NCI-H187 (cell line): ENCODE measurements around the gene SLC35G2.
A peak's percentile ranks its signal among the peaks of the same experiment; 100 is the strongest.
"Not testable (repeated sequence)": the region's sequence is repeated elsewhere in the genome, so short reads cannot be mapped to it uniquely, and the experiment has no call there.

ENCODE experiments used
- DNase-seq, 2 experiments: peaks; one replicate each; lab custom pipeline; 2025; lab: John Stamatoyannopoulos, UW

The SLC35G2 gene

DNA sequence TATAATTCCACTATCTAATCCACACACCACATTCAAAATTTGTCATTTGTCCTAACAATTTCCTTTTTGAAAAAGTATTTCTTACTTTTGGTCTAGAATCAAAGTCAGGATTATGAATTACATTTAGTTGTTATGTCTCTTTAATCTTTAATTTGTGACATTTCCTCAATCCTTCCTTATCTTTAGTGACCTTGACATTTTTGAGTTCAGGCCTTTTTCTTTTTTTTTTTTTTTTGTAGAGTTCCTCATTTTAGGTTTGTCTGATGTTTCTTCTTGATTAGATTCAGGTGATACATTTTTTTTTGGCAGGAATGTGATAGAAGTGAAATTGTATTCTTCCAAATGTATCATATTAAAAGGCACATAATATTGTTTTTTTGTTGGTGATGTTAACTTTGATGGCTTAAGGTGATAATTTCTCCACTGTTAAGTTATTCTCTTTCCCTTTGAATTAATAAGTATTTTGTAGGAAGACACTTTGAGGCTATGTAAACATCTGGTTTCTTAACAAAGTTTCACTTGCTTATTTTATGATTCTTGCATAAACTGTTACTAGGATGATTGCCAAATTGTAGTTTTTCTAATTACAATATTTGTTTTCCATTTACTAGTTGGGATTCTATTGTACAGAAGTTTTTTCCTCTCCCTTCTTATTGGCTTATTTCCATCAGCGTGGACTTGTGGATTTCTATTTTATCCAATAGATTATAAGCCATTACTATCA is 16.3 kb downstream of the SLC35G2 start:
- no peak for DNase-seq

GRCh38 chr3:136835813-136836510 is 17.0 kb downstream of the SLC35G2 start:
- no peak for DNase-seq

DNA sequence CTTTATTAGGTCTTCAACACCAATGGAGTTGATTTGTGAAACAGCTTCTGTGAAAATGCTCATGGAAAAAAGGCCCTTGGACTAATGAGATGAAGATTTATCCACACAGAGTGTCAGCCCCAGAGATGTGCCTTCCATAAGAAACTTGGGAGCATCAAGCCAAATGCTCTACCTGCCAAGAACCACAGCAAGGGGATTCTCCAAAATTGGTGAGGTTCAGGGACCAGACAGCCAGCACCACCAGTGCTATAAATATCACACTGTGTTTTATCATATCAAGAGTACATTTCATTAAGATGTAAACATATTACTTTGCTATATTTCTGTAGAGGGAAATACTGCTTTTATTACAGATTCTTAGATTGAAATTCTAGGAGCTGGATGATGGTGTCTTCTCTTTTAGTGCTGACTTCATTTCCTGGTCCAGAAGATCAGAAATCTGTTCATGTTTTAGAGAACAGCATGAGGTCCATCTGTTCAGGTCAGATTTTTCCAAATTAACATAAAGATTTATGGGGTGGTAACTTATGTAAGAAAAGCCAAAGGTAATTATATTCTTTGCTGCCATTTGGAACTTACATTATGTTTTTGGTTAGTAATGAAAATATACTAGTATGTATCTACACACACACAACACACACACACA is 17.7 kb downstream of the SLC35G2 start:
- no peak for DNase-seq

- DNase-seq, result no peak
Observed at GRCh38 chr3:136838641-136839555, 20.0 kb downstream of the SLC35G2 start.

- no peak for DNase-seq
Observed at GRCh38 chr3:136839556-136839931, 20.6 kb downstream of the SLC35G2 start.

GRCh38 chr3:136840252-136840651 is 21.3 kb downstream of the SLC35G2 start:
- no peak for DNase-seq

DNA sequence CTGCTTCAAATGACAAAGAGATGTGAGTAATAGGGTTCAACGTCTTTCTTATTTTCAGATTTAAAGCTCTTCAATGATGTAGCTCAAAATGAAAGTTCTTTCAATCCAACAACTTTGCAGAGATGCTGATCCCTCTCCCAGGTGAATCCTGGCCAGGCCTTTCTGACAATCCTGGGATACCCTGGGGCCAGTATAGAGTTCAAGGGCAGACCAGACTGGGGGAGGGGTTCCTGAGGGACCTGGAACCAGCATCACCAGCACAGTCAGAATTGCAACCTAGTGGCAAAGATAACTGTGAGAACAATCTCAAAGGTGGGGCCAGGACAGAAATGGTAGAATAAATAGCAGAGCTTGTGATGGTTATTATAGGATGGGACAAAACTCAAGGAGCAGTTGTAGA is 23.4 kb downstream of the SLC35G2 start:
- DNase-seq, result no peak

DNA sequence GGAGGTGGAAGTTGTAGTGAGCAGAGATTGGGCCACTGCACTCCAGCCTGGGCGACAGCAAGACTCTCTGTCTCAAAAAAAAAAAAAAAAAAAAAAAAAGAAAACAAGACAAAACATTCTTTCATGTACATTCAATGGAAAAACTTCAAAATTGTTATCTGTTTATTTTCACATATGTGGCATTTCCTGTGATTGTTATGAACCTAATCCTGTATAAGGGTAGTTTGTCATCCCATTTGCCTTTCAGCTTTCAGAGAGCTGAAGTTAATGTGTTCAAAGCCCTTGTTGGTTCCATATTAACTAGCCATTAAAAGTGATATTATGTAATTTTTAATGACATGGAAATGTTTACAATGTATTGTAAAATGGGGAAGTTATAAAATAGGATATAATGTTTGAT is 25.8 kb downstream of the SLC35G2 start:
- DNase-seq, result no peak

GRCh38 chr3:136852180-136852579 is 33.3 kb downstream of the SLC35G2 start:
- DNase-seq, result no peak

DNA sequence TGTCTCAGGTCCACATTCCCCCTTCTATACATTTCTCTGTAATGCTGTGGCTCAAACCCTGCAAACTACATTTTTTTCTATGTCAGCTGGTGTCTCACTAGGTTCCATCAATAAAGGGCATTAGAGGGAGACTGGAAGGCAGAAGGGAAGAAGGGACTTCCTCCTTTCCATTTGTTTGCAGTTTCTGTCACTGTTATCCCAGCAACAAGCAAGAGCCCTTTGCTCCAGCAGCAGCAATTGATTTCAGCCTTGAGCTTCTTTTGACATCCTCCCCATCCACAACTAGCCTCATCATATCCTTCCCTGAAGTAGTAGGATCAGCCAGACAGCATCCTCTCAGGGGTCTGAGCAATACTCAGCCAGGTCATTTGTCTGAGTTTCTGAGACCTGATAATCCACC is 37.7 kb downstream of the SLC35G2 start:
- DNase-seq, result no peak

DNA sequence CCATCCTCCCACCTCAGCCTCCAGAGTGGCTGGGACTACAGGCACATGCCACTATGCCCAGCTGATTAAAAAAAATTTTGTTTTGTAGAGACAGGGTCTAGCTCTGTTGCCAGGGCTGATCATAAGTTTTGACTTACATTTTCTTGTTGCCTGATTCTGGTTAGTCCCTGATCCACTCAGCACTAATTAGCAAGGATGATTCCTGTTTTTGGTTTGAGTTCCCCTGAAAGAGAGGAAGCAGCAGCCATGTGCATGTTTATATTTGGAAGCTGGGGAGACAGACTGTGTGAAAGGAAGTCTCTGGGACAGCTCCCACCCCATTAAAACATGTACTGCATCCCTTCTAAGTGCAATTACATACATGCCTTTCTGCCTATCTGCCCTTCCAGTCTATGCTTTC is 39.5 kb downstream of the SLC35G2 start:
- no peak for DNase-seq

- no peak for DNase-seq
Observed at GRCh38 chr3:136860541-136860940, 41.6 kb downstream of the SLC35G2 start.

DNA sequence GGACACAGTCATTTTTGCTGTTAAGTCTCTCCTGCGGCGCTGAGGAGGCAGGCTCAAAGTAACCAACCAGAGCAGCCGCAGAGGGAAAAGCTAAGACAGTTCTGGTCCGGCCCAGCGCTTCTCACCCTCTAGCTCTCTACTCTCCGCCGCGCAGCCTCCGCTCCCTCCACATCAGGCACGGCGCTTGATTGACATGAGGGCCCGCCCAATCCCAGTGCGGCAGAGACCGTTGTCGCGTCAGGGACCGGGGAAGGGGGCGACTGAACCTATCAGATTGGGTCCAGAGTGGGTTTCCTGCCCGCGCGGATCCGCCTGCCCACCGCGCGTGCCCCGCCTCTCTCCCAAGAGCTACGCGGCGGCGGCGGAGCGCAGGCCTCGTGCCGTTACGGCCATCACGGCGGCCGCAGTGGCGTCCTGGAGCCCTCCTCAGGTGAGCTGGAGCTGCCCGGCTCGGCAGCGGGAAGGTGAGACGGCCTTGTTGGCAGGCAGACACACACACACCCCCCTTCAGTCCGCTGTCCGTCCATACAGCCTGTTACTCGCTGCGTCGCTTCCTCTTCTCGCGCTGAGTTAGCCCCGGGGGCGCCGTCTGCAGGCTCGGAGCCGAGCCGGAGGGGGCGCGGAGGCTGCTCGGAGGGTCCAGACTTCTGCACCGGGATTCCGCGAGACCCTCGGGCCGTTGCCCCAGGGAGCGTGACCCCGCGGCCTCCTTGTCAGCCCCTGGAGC is 43.1 kb downstream of the SLC35G2 start, which contains the start of gene NCK1:
TSS of gene NCK1 (plus strand) at position 319 of the 727 bp plus-strand sequence. CDS start 65,794 bp downstream, outside the sequence.
- peak; percentile 92 to 94 for DNase-seq

GRCh38 chr3:136862617-136863322 is 43.8 kb downstream of the SLC35G2 start:
- DNase-seq, result peak in 1 of 2 experiments; percentile 26

DNA sequence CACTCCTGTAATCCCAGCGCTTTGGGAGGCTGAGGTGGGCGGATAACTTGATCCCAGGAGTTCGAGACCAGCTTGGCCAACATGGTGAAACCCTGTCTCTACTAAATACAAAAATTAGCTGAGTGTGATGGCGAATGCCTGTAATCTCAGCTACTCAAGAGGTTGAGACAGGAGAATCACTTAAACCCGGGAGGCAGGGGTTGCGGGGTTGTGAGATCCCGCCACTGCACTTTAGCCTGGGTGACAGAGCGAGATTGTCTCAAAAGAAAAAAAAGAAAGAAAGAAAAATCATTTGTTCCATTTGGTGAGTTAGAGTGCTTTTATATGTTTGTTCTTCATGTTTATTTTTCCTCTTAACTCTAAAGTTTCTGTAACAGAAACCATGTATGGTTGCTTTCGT is 50.4 kb downstream of the SLC35G2 start:
- DNase-seq, result no peak

- DNase-seq, result not testable (repeated sequence)
Observed at GRCh38 chr3:136872258-136872657, 53.3 kb downstream of the SLC35G2 start.

GRCh38 chr3:136879510-136879909 is 60.6 kb downstream of the SLC35G2 start:
- not testable (repeated sequence) for DNase-seq

- DNase-seq, result no peak
Observed at GRCh38 chr3:136882571-136882970, 63.6 kb downstream of the SLC35G2 start.

- DNase-seq, result no peak
Observed at GRCh38 chr3:136883967-136884720, 65.2 kb downstream of the SLC35G2 start.
